ENCODE results near the gene GPC6. TPM values are rescaled to one million over a fixed set of nuclear protein-coding genes. Genes with fewer than 3 reads are reported as not detected.
A peak's percentile ranks its signal among the peaks of the same experiment; 100 is the strongest.

GPC6 gene
- polyA plus RNA-seq, 2 of the 4 experiments (the other 2 are of a cell fraction): 8.0 to 14.4 TPM

DNA sequence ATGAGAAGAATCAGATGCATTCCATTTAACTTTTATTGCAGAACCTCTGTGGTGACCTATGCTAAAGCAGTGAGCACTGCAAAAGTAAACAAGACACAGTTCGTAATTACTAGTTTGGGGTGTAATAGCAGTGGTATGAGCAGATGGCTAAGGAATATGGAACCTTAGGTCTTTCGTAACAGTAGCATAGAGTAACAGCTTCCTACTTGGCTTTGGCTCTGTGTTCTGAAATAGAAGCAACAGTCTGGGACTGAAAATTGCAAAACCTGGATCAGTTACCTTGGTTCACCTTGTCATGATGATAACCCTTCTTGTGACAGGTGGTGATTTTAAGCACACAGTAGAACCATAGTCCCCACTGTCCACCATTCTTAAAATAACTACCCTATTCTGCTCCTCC lies 303.4 kb downstream of the GPC6 start:
- ChIA-PET POLR2A (no interaction called here), CTCF (no interaction called here)
- FAIRE-seq (no peak), DNase-seq (ENCODE audit: low read depth in 1 of 2, low spot score in 1 of 2) (no peak), ATAC-seq (no peak)
- H3K9me3 ChIP-seq: no peaks in the 10 kb centered on the region
- H3K4me3 ChIP-seq: no peak overlapping the region
- TF ChIP-seq, protein P1, sequence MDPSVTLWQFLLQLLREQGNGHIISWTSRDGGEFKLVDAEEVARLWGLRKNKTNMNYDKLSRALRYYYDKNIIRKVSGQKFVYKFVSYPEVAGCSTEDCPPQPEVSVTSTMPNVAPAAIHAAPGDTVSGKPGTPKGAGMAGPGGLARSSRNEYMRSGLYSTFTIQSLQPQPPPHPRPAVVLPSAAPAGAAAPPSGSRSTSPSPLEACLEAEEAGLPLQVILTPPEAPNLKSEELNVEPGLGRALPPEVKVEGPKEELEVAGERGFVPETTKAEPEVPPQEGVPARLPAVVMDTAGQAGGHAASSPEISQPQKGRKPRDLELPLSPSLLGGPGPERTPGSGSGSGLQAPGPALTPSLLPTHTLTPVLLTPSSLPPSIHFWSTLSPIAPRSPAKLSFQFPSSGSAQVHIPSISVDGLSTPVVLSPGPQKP (IDR thresholded peaks at IDR 0.05; ENCODE audit: low read depth, low read length): no peak
- TF ChIP-seq, protein P2, sequence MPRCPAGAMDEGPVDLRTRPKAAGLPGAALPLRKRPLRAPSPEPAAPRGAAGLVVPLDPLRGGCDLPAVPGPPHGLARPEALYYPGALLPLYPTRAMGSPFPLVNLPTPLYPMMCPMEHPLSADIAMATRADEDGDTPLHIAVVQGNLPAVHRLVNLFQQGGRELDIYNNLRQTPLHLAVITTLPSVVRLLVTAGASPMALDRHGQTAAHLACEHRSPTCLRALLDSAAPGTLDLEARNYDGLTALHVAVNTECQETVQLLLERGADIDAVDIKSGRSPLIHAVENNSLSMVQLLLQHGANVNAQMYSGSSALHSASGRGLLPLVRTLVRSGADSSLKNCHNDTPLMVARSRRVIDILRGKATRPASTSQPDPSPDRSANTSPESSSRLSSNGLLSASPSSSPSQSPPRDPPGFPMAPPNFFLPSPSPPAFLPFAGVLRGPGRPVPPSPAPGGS (IDR thresholded peaks at IDR 0.05): no peak
- H3K4me2 ChIP-seq: no peak overlapping the region
- no peaks in the 10 kb centered on the region for H3K4me1 ChIP-seq
- no peak overlapping the region for H3K27ac ChIP-seq
- WGBS (ENCODE audit: missing lambda C conversion rate): 42% methylated on average over 2 of the region's 2 CpGs

DNA sequence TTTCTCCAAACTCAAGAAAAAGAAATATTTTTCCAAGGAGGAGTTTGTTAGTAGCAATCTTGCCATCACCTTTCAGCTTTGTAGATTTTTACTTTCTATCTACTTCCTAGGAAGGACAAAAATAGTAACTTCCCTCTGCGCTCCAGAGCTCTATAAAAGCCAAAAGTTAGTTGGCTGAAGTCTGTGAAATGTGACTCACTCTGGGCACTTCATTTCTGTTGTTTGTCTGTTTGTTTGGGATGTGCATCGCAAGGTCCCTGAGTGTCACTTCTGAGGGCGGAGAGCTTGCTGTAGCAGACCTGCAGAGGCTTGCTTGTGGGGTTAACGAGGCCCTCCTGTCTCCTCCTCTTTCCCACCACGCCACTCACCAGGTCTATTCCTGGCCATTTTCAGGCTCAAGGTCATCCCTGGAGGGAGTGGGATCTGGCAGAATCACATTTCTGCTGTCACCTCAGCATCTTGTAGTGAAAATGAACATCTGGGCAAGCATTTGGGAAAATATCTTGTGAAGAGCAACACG lies 307.6 kb downstream of the GPC6 start:
- no peak for DNase-seq (ENCODE audit: low read depth in 1 of 2, low spot score in 1 of 2)
- Histone ChIP-seq H3K4me1 (no peaks in the 10 kb centered on the region), H3K4me3 (no peak overlapping the region), H3K4me2 (no peak overlapping the region), H3K9me3 (no peaks in the 10 kb centered on the region), H3K27ac (no peak overlapping the region)
- no peak for FAIRE-seq
- ChIA-PET POLR2A (no interaction called here), CTCF (interaction anchor here (1.0 kb wide), 1 partner anchor 21 kb away, joined by 3 read pairs; no protein-coding TSS in a partner anchor)
- 29% methylated on average over 3 of the region's 6 CpGs for WGBS (ENCODE audit: missing lambda C conversion rate)
- TF ChIP-seq JUNB (IDR thresholded peaks at IDR 0.05) (no peak), EP300 (IDR thresholded peaks at IDR 0.05) (no peak), FOSB (CRISPR knock-in tag; IDR thresholded peaks at IDR 0.05) (no peak), EHF (CRISPR knock-in tag; IDR thresholded peaks at IDR 0.05) (no peak), TP53 (CRISPR knock-in tag; IDR thresholded peaks at IDR 0.05) (no peak)
- ATAC-seq: no peak

DNA sequence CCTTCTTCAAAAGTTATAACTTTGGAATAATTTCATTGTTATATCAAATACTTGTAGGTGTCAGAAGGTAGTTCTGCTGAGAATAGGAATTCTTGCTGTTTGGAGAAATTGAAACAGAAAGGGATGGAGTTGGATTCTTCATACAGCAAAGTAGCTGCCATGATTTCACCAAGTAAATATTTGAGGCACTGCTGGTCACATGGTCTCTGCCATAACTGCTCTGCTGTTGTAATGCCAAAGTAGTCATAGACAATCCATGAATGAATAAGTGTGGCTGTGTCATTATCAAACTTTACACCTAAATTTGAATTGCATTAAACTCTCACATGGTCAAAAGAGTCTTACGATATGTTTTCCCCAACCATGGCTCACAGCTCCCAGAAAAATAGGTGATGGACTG lies 308.6 kb downstream of the GPC6 start:
- no peaks in the 10 kb centered on the region for H3K4me1 ChIP-seq
- CTCF ChIA-PET: interaction anchor here (1.0 kb wide), 1 partner anchor 22 kb away, joined by 3 read pairs; no protein-coding TSS in a partner anchor
- no peak overlapping the region for H3K27ac ChIP-seq
- POLR2A ChIA-PET: no interaction called here
- DNase-seq (ENCODE audit: low read depth in 1 of 2, low spot score in 1 of 2): peak in 1 of 2 experiments; percentile 2
- TF ChIP-seq, protein P2 (IDR thresholded peaks at IDR 0.05): no peak
- TF ChIP-seq GATA3 (IDR thresholded peaks at IDR 0.05; ENCODE audit: borderline replicate concordance) (no peak), POLR2AphosphoS2 (conservative IDR thresholded peaks at IDR 0.05; ENCODE audit: low read length) (no peak), ZNF302 (CRISPR knock-in tag; IDR thresholded peaks at IDR 0.05) (no peak), HEYL (CRISPR knock-in tag; IDR thresholded peaks at IDR 0.05) (no peak), RFX5 (IDR thresholded peaks at IDR 0.05) (no peak), RAD21 (conservative IDR thresholded peaks at IDR 0.05 in 1 of 2, IDR thresholded peaks at IDR 0.05 in 1 of 2) (no peak)
- TF ChIP-seq, protein P3, sequence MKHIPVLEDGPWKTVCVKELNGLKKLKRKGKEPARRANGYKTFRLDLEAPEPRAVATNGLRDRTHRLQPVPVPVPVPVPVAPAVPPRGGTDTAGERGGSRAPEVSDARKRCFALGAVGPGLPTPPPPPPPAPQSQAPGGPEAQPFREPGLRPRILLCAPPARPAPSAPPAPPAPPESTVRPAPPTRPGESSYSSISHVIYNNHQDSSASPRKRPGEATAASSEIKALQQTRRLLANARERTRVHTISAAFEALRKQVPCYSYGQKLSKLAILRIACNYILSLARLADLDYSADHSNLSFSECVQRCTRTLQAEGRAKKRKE (CRISPR knock-in tag; IDR thresholded peaks at IDR 0.05; ENCODE audit: low read depth): no peak
- TF ChIP-seq, protein P4, sequence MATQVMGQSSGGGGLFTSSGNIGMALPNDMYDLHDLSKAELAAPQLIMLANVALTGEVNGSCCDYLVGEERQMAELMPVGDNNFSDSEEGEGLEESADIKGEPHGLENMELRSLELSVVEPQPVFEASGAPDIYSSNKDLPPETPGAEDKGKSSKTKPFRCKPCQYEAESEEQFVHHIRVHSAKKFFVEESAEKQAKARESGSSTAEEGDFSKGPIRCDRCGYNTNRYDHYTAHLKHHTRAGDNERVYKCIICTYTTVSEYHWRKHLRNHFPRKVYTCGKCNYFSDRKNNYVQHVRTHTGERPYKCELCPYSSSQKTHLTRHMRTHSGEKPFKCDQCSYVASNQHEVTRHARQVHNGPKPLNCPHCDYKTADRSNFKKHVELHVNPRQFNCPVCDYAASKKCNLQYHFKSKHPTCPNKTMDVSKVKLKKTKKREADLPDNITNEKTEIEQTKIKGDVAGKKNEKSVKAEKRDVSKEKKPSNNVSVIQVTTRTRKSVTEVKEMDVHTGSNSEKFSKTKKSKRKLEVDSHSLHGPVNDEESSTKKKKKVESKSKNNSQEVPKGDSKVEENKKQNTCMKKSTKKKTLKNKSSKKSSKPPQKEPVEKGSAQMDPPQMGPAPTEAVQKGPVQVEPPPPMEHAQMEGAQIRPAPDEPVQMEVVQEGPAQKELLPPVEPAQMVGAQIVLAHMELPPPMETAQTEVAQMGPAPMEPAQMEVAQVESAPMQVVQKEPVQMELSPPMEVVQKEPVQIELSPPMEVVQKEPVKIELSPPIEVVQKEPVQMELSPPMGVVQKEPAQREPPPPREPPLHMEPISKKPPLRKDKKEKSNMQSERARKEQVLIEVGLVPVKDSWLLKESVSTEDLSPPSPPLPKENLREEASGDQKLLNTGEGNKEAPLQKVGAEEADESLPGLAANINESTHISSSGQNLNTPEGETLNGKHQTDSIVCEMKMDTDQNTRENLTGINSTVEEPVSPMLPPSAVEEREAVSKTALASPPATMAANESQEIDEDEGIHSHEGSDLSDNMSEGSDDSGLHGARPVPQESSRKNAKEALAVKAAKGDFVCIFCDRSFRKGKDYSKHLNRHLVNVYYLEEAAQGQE (IDR thresholded peaks at IDR 0.05): no peak
- TF ChIP-seq, protein P5, sequence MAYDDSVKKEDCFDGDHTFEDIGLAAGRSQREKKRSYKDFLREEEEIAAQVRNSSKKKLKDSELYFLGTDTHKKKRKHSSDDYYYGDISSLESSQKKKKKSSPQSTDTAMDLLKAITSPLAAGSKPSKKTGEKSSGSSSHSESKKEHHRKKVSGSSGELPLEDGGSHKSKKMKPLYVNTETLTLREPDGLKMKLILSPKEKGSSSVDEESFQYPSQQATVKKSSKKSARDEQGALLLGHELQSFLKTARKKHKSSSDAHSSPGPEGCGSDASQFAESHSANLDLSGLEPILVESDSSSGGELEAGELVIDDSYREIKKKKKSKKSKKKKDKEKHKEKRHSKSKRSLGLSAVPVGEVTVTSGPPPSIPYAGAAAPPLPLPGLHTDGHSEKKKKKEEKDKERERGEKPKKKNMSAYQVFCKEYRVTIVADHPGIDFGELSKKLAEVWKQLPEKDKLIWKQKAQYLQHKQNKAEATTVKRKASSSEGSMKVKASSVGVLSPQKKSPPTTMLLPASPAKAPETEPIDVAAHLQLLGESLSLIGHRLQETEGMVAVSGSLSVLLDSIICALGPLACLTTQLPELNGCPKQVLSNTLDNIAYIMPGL (CRISPR knock-in tag; IDR thresholded peaks at IDR 0.05; ENCODE audit: borderline replicate concordance): no peak
- TF ChIP-seq, protein P6, sequence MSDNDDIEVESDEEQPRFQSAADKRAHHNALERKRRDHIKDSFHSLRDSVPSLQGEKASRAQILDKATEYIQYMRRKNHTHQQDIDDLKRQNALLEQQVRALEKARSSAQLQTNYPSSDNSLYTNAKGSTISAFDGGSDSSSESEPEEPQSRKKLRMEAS (IDR thresholded peaks at IDR 0.05): no peak
- H3K4me2 ChIP-seq: no peak overlapping the region
- no peak for FAIRE-seq
- ATAC-seq: no peak
- no peaks in the 10 kb centered on the region for H3K9me3 ChIP-seq
- H3K4me3 ChIP-seq: no peak overlapping the region
- 45% methylated on average over 1 of the region's 1 CpG for WGBS (ENCODE audit: missing lambda C conversion rate)

Measured in A549 (cell line).